Measurements from ENCODE around the gene CAPG.

DNA sequence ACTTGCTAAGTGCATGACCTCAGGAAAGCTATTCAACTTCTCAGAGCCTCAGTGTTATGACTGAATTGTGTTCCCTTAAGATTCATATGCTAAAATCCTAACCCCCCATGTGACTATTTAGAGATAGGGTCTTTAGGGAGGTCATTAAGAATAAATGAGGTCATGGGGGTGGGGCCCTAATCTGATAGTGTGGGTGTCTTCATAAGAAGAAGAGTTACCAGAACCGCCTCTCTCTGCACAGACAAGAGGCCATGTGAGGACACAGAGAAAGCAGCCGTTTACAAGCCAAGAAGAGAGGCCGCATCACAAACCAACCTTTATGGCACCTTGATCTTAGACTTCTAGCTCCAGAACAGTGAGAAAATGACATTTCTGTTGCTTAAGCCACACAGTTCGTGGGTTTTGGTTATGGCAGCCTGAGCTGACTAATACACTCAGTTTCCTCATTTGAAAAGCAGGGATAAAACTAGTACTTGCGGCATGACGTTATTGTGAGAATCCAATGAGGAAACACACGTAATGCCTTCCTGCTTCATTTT lies 18.2 kb upstream of the CAPG start:
- no peak for TF ChIP-seq ZNF384 (IDR thresholded peaks at IDR 0.05)
- no peak for TF ChIP-seq SP1 (IDR thresholded peaks at IDR 0.05)
- TF ChIP-seq TARDBP (IDR thresholded peaks at IDR 0.05), result no peak
- TF ChIP-seq FOXM1 (IDR thresholded peaks at IDR 0.05; ENCODE audit: borderline replicate concordance), result no peak
- no peak for TF ChIP-seq NFRKB (IDR thresholded peaks at IDR 0.05)
- no peak for TF ChIP-seq FOXK2 (IDR thresholded peaks at IDR 0.05)

Data from HEK293T (cell line).